ENCODE measurements around the gene AP2A2.

DNA sequence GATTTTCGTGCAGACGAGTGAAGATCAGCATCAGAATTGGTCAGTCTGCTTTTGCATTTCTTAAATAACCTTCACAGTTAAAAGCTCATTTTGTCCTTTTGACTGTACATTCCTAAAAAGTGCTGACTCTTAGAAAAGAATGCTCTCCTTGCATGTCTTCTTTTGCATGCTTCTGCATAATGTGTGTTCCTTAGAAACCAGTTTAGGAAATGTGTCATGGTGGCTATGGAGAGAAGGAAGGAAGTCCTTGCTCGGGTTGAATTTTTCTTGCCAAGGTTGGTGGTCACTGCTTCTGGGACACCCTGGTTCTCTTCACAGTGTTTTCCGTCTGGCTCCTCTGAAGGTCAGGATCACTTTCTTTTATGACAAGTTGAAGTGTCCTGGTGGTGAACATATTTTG is 6.8 kb downstream of the AP2A2 start:
- no peak for TF ChIP-seq CTCF (conservative IDR thresholded peaks at IDR 0.05)
- no peak for TF ChIP-seq EZH2 (IDR thresholded peaks at IDR 0.05; ENCODE audit: low read depth)

All from PC-9 (cell line).